Heart left ventricle (tissue), 16 donors: ENCODE measurements around the gene SORCS2. TPM values are rescaled to one million over a fixed set of nuclear protein-coding genes. Genes with fewer than 3 reads are reported as not detected.
"Not testable (repeated sequence)": the region's sequence is repeated elsewhere in the genome, so short reads cannot be mapped to it uniquely, and the experiment has no call there.

ENCODE experiments used
- ATAC-seq, 4 donors: fragments of 200-7000 bp; cut with Tn5 transposase; one replicate each; pipeline ENCODE4 v1.9.1; 2020 to 2022; ENCODE audit warnings: moderate library complexity in 4 of 4, mild to moderate bottlenecking in 3 of 4, moderate number of reproducible peaks in 1 of 4
- DNase-seq, 5 donors: peaks; one replicate each; pipeline ENCODE4 v3.0.0-alpha.2; 2020
- H3K27ac ChIP-seq, 12 donors: fragments of 200-600 bp; sonication (generic) in 4 of 12; one replicate each; pipeline versions ENCODE4 v1.5.0 to v1.8.0; 2016 to 2022; ENCODE audit warnings: mild to moderate bottlenecking in 2 of 12
- H3K27me3 ChIP-seq, 9 donors: fragments of 200-600 bp; sonication (generic) in 2 of 9; one replicate each; pipeline versions ENCODE4 v1.5.1 to v1.8.0; 2016 to 2022; ENCODE audit warnings: mild to moderate bottlenecking in 3 of 9
- H3K36me3 ChIP-seq, 9 donors: fragments of 200-600 bp; sonication (generic) in 2 of 9; one replicate each; pipeline versions ENCODE4 v1.5.0 to v1.8.0; 2018 to 2022; ENCODE audit warnings: mild to moderate bottlenecking in 2 of 9
- H3K4me1 ChIP-seq, 12 donors: fragments of 200-600 bp; sonication (generic) in 4 of 12; one replicate each; pipeline versions ENCODE4 v1.5.0 to v1.8.0; 2016 to 2022; ENCODE audit warnings: mild to moderate bottlenecking in 3 of 12
- H3K4me3 ChIP-seq, 12 donors: fragments of 200-600 bp; sonication (generic) in 4 of 12; one replicate each; pipeline versions ENCODE4 v1.5.0 to v1.8.0; 2017 to 2022; ENCODE audit warnings: mild to moderate bottlenecking in 9 of 12, moderate library complexity in 4 of 12
- H3K9me3 ChIP-seq, 12 donors: fragments of 200-600 bp; sonication (generic) in 4 of 12; one replicate each; pipeline versions ENCODE4 v1.5.0 to v1.8.0; 2016 to 2022; ENCODE audit warnings: mild to moderate bottlenecking in 1 of 12
- POLR2A ChIP-seq, 2 donors: fragments of 450-650 bp; IDR thresholded peaks; one replicate each; pipeline ENCODE4 v1.6.1; 2017; ENCODE audit warnings: antibody characterized with exemption in 2 of 2, mild to moderate bottlenecking in 2 of 2, moderate library complexity in 2 of 2
- WGBS, 4 donors: extraction: QIAGEN DNeasy Blood & Tissue Kit in 2 of 4; methylation state at CpG; one replicate each; pipeline versions ENCODE4 v1.1.5 to v1.1.7; 2013 to 2018; 5-methylcytosine and 5-hydroxymethylcytosine counted together
- intact Hi-C, 10 donors: fragments of 100-400 bp; cut with DNase I; formaldehyde crosslinking; loops; one replicate each; pipeline versions ENCODE4 v1.11.1 to v1.14.2; 2022
- polyA plus RNA-seq, 2 donors: library from polyadenylated mRNA; stranded (reverse); fragments of 200-250 nt; gene quantifications; one replicate each; pipeline ENCODE4 v1.2.3, GENCODE V29; 2013
- total RNA-seq, 9 donors: library from RNA; depleted of rRNA in 2 of 9; stranded (reverse); fragments of >200 nt in 2 of 9; fragmentation: NEBNext Ultra II Directional in 3 of 9; extraction: Animal tissue kit (Norgen Biotek cat#: 25700) in 3 of 9; gene quantifications; one replicate each; pipeline versions ENCODE4 v1.1.0 to v1.2.4, GENCODE V29; 2016 to 2023
- TF ChIP-seq, protein P1 (sequence below), 12 donors: fragments of 200-600 bp; sonication (generic) in 4 of 12; IDR thresholded peaks; one replicate each; pipeline versions ENCODE4 v1.5.0 to v1.8.0; 2018 to 2022; ENCODE audit warnings: antibody characterized with exemption in 12 of 12, mild to moderate bottlenecking in 5 of 12
- donor health status: ischemic (EF 13 %, LVEDD 7.1; RV severe dilation, severe dysfunction).
- donor health status: healthy with polysubstance abuse.
- donor health status: DM: no; HTN: yes; CAD: no.
- donor health status: DM: no; HTN: no; CAD: no.
- donor health status: ischemic (EF 25% LVEDD 6.9; RV normal size, moderate dysfunction).
- donor health status: ischemic (EF 25% LVEDD 5.7; RV mildly dilated, moderate dysfunction).
- donor health status: healthy.
- donor health status: DM: yes; HTN: yes; CAD: no.
- donor health status: ischemic (EF 35%, LVEDD 5.7; RV mildly dilated, moderate dysfunction).
- donor health status: nonischemic (EF 11% LVEDD 7.7; RV severe dilation, severe dysfunction).
- donor health status: DM: yes; HTN: yes; CAD: no.
- donor health status: PGD.
- donor health status: ischemic (EF 29% LVEDD 5.4; RV normal size, mild dysfunction).
- donor health status: nonischemic (EF 23%, LVEDD 6.1; RV moderate dilation, normal function).

The SORCS2 gene
- total and polyA plus RNA-seq, 11 donors = 0.28 to 5.5 (median 2.4) TPM

- H3K27ac ChIP-seq = no peak overlapping the region
- H3K4me3 ChIP-seq = no peak overlapping the region
- ATAC-seq (no peak), DNase-seq (no peak)
- no peaks in the 10 kb centered on the region for H3K36me3 ChIP-seq
- H3K9me3 ChIP-seq = no peaks in the 10 kb centered on the region
- 76 to 80% (median 78%) methylated on average over 9 of the region's 9 CpGs for WGBS, 4 donors
- H3K4me1 ChIP-seq = peaks cover 0 to 16% (median 4%) of the 10 kb centered on the region in 12 donors
- TF ChIP-seq, protein P1, sequence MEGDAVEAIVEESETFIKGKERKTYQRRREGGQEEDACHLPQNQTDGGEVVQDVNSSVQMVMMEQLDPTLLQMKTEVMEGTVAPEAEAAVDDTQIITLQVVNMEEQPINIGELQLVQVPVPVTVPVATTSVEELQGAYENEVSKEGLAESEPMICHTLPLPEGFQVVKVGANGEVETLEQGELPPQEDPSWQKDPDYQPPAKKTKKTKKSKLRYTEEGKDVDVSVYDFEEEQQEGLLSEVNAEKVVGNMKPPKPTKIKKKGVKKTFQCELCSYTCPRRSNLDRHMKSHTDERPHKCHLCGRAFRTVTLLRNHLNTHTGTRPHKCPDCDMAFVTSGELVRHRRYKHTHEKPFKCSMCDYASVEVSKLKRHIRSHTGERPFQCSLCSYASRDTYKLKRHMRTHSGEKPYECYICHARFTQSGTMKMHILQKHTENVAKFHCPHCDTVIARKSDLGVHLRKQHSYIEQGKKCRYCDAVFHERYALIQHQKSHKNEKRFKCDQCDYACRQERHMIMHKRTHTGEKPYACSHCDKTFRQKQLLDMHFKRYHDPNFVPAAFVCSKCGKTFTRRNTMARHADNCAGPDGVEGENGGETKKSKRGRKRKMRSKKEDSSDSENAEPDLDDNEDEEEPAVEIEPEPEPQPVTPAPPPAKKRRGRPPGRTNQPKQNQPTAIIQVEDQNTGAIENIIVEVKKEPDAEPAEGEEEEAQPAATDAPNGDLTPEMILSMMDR (IDR thresholded peaks at IDR 0.05) = no peak
- no peak for TF ChIP-seq POLR2A (IDR thresholded peaks at IDR 0.05)
- H3K27me3 ChIP-seq = no peaks in the 10 kb centered on the region
- intact Hi-C loops = no loop called here
Observed at GRCh38 chr4:7596918-7597606, 404.7 kb downstream of the SORCS2 start.

DNA sequence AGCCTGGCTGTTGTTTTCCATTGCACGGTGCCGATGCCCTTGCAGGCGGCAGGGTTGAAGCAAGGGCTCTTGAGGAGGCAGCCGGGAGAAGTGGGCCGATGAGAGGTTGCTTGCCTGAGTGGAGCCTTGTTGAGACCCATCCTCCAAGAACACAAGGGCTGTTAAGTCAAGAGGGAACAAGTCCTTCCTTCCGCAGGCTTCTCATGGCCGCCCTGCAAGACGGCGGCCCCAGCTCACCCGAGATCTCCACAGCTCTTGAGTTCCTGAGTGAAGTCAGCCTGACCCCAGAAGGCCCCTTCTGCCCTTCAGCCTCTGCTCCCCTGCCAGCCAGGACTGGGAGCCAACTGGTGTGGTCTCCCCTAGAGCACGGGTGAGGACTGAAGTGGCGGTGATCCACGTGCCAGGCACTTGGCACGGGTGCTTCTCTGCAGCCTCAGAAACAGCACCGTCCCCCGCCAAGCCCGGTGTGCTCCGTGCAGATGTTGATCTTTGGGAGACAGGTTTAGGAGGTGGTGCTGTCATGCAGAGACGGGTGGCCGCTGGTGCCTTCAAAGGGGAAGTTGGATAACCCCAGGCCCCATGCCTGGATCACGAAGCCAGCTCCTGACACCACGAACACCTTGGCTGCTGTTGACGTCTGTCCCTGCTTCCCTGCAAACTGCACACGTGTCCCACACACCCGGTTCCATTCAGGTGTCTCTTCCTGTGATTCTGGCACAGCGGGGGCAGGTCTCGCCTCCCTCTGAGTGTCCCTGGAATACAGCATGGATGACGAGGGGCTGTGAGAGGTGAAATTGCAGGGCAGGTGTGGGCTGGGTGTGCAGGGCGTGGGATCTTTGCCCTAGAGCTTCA, 406.8 kb downstream of the SORCS2 start:
- Histone ChIP-seq H3K27me3 (no peaks in the 10 kb centered on the region), H3K36me3 (no peaks in the 10 kb centered on the region), H3K27ac (no peak overlapping the region), H3K9me3 (no peaks in the 10 kb centered on the region), H3K4me1 (peaks cover 0 to 16% (median 4%) of the 10 kb centered on the region in 12 donors), H3K4me3 (no peak overlapping the region)
- intact Hi-C loops = no loop called here
- WGBS, 4 donors = 61 to 73% (median 69%) methylated on average over 25 to 29 of the region's 29 CpGs
- TF ChIP-seq, protein P1 (IDR thresholded peaks at IDR 0.05) = no peak
- TF ChIP-seq POLR2A (IDR thresholded peaks at IDR 0.05) = no peak
- DNase-seq (peak in 3 of 5 donors; percentile 16 to 48 (median 42)), ATAC-seq (peak in 3 of 4 donors; percentile 40 to 67 (median 65))

GRCh38 chr4:7600247-7600646, 407.9 kb downstream of the SORCS2 start:
- Histone ChIP-seq H3K27me3 (no peaks in the 10 kb centered on the region), H3K4me3 (no peak overlapping the region), H3K9me3 (no peaks in the 10 kb centered on the region), H3K36me3 (no peaks in the 10 kb centered on the region), H3K27ac (no peak overlapping the region), H3K4me1 (peaks cover 0 to 16% (median 4%) of the 10 kb centered on the region in 12 donors)
- 86 to 91% (median 88%) methylated on average over 12 to 17 of the region's 17 CpGs for WGBS, 4 donors
- no peak for TF ChIP-seq POLR2A (IDR thresholded peaks at IDR 0.05)
- TF ChIP-seq, protein P1 (IDR thresholded peaks at IDR 0.05) = no peak
- peak in 1 of 5 donors; percentile 57 for DNase-seq
- ATAC-seq = no peak
- intact Hi-C loops = no loop called here

DNA sequence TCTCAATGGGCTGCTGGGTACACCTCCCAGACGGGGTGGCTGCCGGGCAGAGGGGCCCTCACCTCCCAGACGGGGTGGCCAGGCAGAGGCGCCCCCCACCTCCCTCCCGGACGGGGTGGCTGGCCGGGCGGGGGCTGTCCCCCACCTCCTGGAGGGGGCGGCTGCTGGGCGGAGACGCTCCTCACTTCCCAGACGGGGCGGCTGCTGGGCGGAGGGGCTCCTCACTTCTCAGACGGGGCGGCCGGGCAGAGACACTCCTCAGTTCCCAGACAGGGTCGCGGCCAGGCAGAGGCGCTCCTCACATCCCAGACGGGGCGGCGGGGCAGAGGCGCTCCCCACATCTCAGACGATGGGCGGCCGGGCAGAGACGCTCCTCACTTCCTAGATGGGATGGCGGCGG, 409.8 kb downstream of the SORCS2 start:
- H3K36me3 ChIP-seq, H3K4me3 ChIP-seq, H3K27ac ChIP-seq, H3K27me3 ChIP-seq, H3K9me3 ChIP-seq, intact Hi-C loops, ATAC-seq, H3K4me1 ChIP-seq: not testable (repeated sequence)
- WGBS, 4 donors = 90 to 97% (median 94%) methylated on average over 25 to 30 of the region's 30 CpGs
- DNase-seq = peak in 1 of 5 donors; percentile 49
